IMR-90 (cell line): ENCODE data around the gene ARHGEF38. TPM values are rescaled to one million over a fixed set of nuclear protein-coding genes. Genes with fewer than 3 reads are reported as not detected.

Experiments used
- ATAC-seq: fragments of 200-7000 bp; cut with Tn5 transposase; 2 replicates; pipeline ENCODE4 v1.9.1; 2020; ENCODE audit warnings: low read depth, mild to moderate bottlenecking, moderate library complexity
- BruUV-seq: library from RNA; stranded (reverse); fragments of 400-500 nt; replicated peaks from 2 replicates; lab custom pipeline; 2021; lab: Mats Ljungman, UMichigan
- CTCF ChIA-PET: fragments of 300-600 bp; formaldehyde crosslinking; extraction: SDS; loops from one replicate; lab custom pipeline; 2021; ENCODE audit warnings: antibody characterized with exemption; lab: Yijun Ruan, JAX
- POLR2A ChIA-PET: fragments of 300-600 bp; sonication (Branson Sonifier 250); formaldehyde crosslinking; loops from one replicate; lab custom pipeline; 2022; ENCODE audit warnings: antibody characterized with exemption; ENCODE audit not compliant: unreplicated experiment; lab: Charles Lee
- DNase-seq: peaks from one replicate; pipeline ENCODE4 v3.0.0; 2013
- H2AFZ ChIP-seq: replicated peaks from 2 replicates; pipeline ENCODE3; 2013; ENCODE audit warnings: low read length, mild to moderate bottlenecking; ENCODE audit not compliant: poor library complexity
- H2AK5ac ChIP-seq: 2 replicates; pipeline ENCODE4 v1.6.1; 2013; ENCODE audit warnings: low read depth, low read length, inconsistent platforms
- H2AK9ac ChIP-seq: replicated peaks from 2 replicates; pipeline ENCODE3; 2013; ENCODE audit warnings: mild to moderate bottlenecking, low read depth, low read length, moderate library complexity; ENCODE audit not compliant: poor library complexity
- H2BK120ac ChIP-seq: 2 replicates; pipeline ENCODE4 v1.6.1; 2013; ENCODE audit warnings: low read depth, low read length, inconsistent platforms
- H2BK15ac ChIP-seq: 3 replicates; pipeline ENCODE4 v1.6.1; 2013; ENCODE audit warnings: low read depth, low read length, inconsistent platforms
- H2BK20ac ChIP-seq: 2 replicates; pipeline ENCODE4 v1.6.1; 2013; ENCODE audit warnings: low read depth, mild to moderate bottlenecking, inconsistent platforms, low read length, moderate library complexity
- H2BK5ac ChIP-seq: 2 replicates; pipeline ENCODE4 v1.6.1; 2013; ENCODE audit warnings: mild to moderate bottlenecking, low read depth, low read length, inconsistent platforms; ENCODE audit not compliant: poor library complexity, severe bottlenecking
- H3K14ac ChIP-seq: replicated peaks from 2 replicates; pipeline ENCODE4 v1.6.1; 2013; ENCODE audit warnings: low read depth, low read length, inconsistent platforms
- H3K18ac ChIP-seq: 2 replicates; pipeline ENCODE4 v1.6.1; 2013; ENCODE audit warnings: low read depth, low read length, control low read depth
- H3K23ac ChIP-seq: 2 replicates; pipeline ENCODE4 v1.6.1; 2013; ENCODE audit warnings: low read depth, low read length, inconsistent platforms
- H3K27ac ChIP-seq: 2 replicates; pipeline ENCODE4 v1.5.1; 2013; ENCODE audit warnings: mild to moderate bottlenecking, control low read depth, low read length; ENCODE audit not compliant: insufficient read depth
- H3K27me3 ChIP-seq: 2 replicates; pipeline ENCODE4 v1.6.1; 2013; ENCODE audit warnings: low read length; ENCODE audit not compliant: control insufficient read depth, insufficient read depth
- H3K36me3 ChIP-seq: 2 replicates; pipeline ENCODE4 v1.6.1; 2013; ENCODE audit warnings: low read length, mixed read lengths; ENCODE audit not compliant: control insufficient read depth, insufficient read depth
- H3K4ac ChIP-seq: 2 replicates; pipeline ENCODE4 v1.6.1; 2013; ENCODE audit warnings: low read depth, low read length, inconsistent platforms
- H3K4me1 ChIP-seq: 2 replicates; pipeline ENCODE4 v1.6.1; 2013; ENCODE audit warnings: low read length, mixed read lengths; ENCODE audit not compliant: control insufficient read depth, insufficient read depth
- H3K4me2 ChIP-seq: 2 replicates; pipeline ENCODE4 v1.6.1; 2013; ENCODE audit warnings: low read depth, mild to moderate bottlenecking, control low read depth, low read length, moderate library complexity
- H3K4me3 ChIP-seq: 2 replicates; pipeline ENCODE4 v1.5.1; 2013; ENCODE audit warnings: low read depth, mild to moderate bottlenecking, control low read depth, low read length, moderate library complexity; ENCODE audit not compliant: insufficient read depth
- H3K56ac ChIP-seq: 2 replicates; pipeline ENCODE4 v1.6.1; 2013; ENCODE audit warnings: low read length, inconsistent platforms; ENCODE audit not compliant: insufficient read depth; ENCODE audit errors: extremely low read depth
- H3K79me1 ChIP-seq, 2 experiments: 2 replicates each; pipeline ENCODE4 v1.6.1; 2013; ENCODE audit warnings: low read length in 2 of 2, inconsistent platforms in 1 of 2, low read depth in 1 of 2
- H3K9ac ChIP-seq: 2 replicates; pipeline ENCODE4 v1.6.1; 2013; ENCODE audit warnings: low read depth, low read length, control low read depth
- H3K9me1 ChIP-seq: 2 replicates; pipeline ENCODE4 v1.6.1; 2013; ENCODE audit warnings: low read length, inconsistent platforms; ENCODE audit not compliant: insufficient read depth
- H3K9me3 ChIP-seq: 2 replicates; pipeline ENCODE4 v1.6.1; 2013; ENCODE audit warnings: low read length; ENCODE audit not compliant: control insufficient read depth, insufficient read depth
- H4K20me1 ChIP-seq: 2 replicates; pipeline ENCODE4 v1.6.1; 2013; ENCODE audit warnings: low read length, inconsistent platforms; ENCODE audit not compliant: insufficient read depth
- H4K5ac ChIP-seq: 2 replicates; pipeline ENCODE4 v1.6.1; 2013; ENCODE audit warnings: mild to moderate bottlenecking, low read depth, low read length, control low read depth
- H4K8ac ChIP-seq, 2 experiments: 2 replicates each; pipeline ENCODE4 v1.6.1; 2013; ENCODE audit warnings: low read depth in 2 of 2, low read length in 2 of 2, control low read depth in 1 of 2, inconsistent platforms in 1 of 2
- H4K91ac ChIP-seq: 2 replicates; pipeline ENCODE4 v1.6.1; 2013; ENCODE audit warnings: low read depth, low read length, inconsistent platforms; ENCODE audit not compliant: insufficient read depth
- BHLHE40 ChIP-seq: fragments of 150-350 bp; IDR thresholded peaks from 2 replicates; pipeline ENCODE4 v1.6.1; 2016; ENCODE audit warnings: mild to moderate bottlenecking, low read depth, low read length
- FOS ChIP-seq: fragments of 150-350 bp; IDR thresholded peaks from 2 replicates; pipeline ENCODE4 v1.6.1; 2016; ENCODE audit warnings: low read depth, low read length
- MAFK ChIP-seq: IDR thresholded peaks from 2 replicates; pipeline ENCODE4 v1.6.1; 2012; ENCODE audit warnings: low read depth, low read length, improper control_type of control experiment
- MAZ ChIP-seq: IDR thresholded peaks from 2 replicates; pipeline ENCODE4 v1.6.1; 2012; ENCODE audit warnings: low read depth, mild to moderate bottlenecking, low read length, improper control_type of control experiment, moderate library complexity, borderline replicate concordance
- MXI1 ChIP-seq: IDR thresholded peaks from 2 replicates; pipeline ENCODE4 v1.6.1; 2012; ENCODE audit warnings: low read depth, mild to moderate bottlenecking, low read length, moderate library complexity, borderline replicate concordance
- RAD21 ChIP-seq: IDR thresholded peaks from 2 replicates; pipeline ENCODE4 v1.6.1; 2012; ENCODE audit warnings: low read length, improper control_type of control experiment
- RCOR1 ChIP-seq: IDR thresholded peaks from 2 replicates; pipeline ENCODE4 v1.6.1; 2012; ENCODE audit warnings: mild to moderate bottlenecking, low read length, improper control_type of control experiment; ENCODE audit not compliant: insufficient replicate concordance
- RFX5 ChIP-seq: IDR thresholded peaks from 2 replicates; pipeline ENCODE4 v1.8.0; 2012; ENCODE audit warnings: low read depth, mild to moderate bottlenecking, low read length, moderate library complexity
- SMC3 ChIP-seq: fragments of 150-350 bp; IDR thresholded peaks from 2 replicates; pipeline ENCODE4 v1.6.1; 2016; ENCODE audit warnings: low read depth, mild to moderate bottlenecking, antibody characterized with exemption, low read length, moderate library complexity
- WGBS, 2 experiments: methylation state at CpG; one replicate each; pipeline versions ENCODE4 v1.1.5 to v1.1.7; 2013; ENCODE audit warnings: missing lambda C conversion rate in 2 of 2; ENCODE audit not compliant: insufficient read length in 1 of 2; ENCODE audit errors: extremely low coverage in 2 of 2; 5-methylcytosine and 5-hydroxymethylcytosine counted together
- dilution Hi-C: fragments of 300-500 bp; cut with HindIII; formaldehyde crosslinking; loops from one replicate; pipeline ENCODE4 v1.14.3; 2018; ENCODE audit warnings: low sequenced_read_pairs; ENCODE audit not compliant: unreplicated experiment
- in situ Hi-C: fragments of 300-500 bp; cut with MboI; formaldehyde crosslinking; loops from 3 replicates; pipeline ENCODE4 v1.14.3; 2019; ENCODE audit warnings: low sequenced_read_pairs, inconsistent platforms, mixed read lengths
- intact Hi-C: fragments of 100-400 bp; cut with micrococcal nuclease; formaldehyde crosslinking; loops from 2 replicates; pipeline ENCODE4 v1.10.0; 2022
- polyA plus RNA-seq, 3 experiments: library from polyadenylated mRNA; depleted of rRNA; stranded (reverse); fragments of >200 nt; gene quantifications; 2 replicates each; pipeline ENCODE4 v1.2.3, GENCODE V29; 2012; ENCODE audit warnings: low replicate concordance in 1 of 3
- total RNA-seq: library from RNA; depleted of rRNA; stranded (reverse); fragments of >200 nt; gene quantifications from 2 replicates; pipeline ENCODE4 v1.2.3, GENCODE V29; 2012
- TF ChIP-seq, protein P1 (sequence below): fragments of 150-350 bp; IDR thresholded peaks from 2 replicates; pipeline ENCODE4 v1.6.1; 2016; ENCODE audit warnings: low read depth, mild to moderate bottlenecking, low read length, moderate library complexity, borderline replicate concordance
- TF ChIP-seq, protein P2 (sequence below): conservative IDR thresholded peaks from 2 replicates; pipeline ENCODE4 v1.5.1; 2012; ENCODE audit warnings: mild to moderate bottlenecking, low read depth, low read length, improper control_type of control experiment

The ARHGEF38 gene
- total and polyA plus RNA-seq, 2 of the 4 experiments (the other 2 are of a cell fraction) = not detected

DNA sequence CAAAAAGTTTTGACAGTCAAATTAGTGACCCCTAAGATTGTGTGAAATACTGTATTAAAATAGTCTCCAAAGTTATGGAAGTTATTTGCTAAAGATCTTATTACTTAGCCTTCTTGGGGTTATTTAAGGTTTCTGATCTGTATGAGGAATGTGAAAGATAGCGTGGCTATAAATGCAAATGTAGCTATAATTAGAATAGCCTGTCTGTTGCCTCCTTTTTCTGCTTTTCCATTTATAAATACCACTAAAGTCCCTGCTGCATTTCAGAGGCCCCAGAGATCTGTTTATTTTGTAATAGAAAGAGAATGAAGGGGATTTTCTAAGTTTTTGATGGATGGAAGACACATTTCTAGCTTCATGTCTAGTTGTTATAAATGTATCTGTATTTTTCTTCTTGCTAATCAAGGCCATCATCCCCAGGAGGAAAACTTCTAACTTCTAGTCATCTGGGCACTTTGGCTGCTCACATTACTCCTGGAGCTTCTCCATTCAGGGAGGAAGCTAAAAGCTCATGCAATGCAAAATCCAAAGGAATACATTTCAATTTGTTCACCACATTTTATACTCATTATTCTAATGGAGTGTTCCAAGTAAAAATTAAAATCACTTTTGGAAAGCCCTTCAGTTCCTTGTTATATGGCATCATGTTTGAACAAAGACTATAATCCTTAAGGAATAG, 82.1 kb downstream of the ARHGEF38 start:
- H3K4ac ChIP-seq = no peak overlapping the region
- no peak overlapping the region for H2AK9ac ChIP-seq
- no peak overlapping the region for H3K27ac ChIP-seq
- H2BK20ac ChIP-seq = no peak overlapping the region
- H2AK5ac ChIP-seq = no peak overlapping the region
- dilution Hi-C loops (no loop called here), in situ Hi-C loops (no loop called here), intact Hi-C loops (no loop called here)
- CTCF ChIA-PET = no interaction called here
- no peak overlapping the region for H2AFZ ChIP-seq
- no peak overlapping the region for H3K18ac ChIP-seq
- no peak overlapping the region for H3K4me2 ChIP-seq
- BruUV-seq = no TSS peak
- POLR2A ChIA-PET = no interaction called here
- no peak overlapping the region for H3K4me3 ChIP-seq
- H3K9ac ChIP-seq = no peak overlapping the region
- TF ChIP-seq MAFK (no peak), BHLHE40 (no peak), MXI1 (no peak), MAZ (no peak), RFX5 (no peak), FOS (no peak), RAD21 (no peak), SMC3 (no peak), RCOR1 (no peak)
- TF ChIP-seq, protein P1, sequence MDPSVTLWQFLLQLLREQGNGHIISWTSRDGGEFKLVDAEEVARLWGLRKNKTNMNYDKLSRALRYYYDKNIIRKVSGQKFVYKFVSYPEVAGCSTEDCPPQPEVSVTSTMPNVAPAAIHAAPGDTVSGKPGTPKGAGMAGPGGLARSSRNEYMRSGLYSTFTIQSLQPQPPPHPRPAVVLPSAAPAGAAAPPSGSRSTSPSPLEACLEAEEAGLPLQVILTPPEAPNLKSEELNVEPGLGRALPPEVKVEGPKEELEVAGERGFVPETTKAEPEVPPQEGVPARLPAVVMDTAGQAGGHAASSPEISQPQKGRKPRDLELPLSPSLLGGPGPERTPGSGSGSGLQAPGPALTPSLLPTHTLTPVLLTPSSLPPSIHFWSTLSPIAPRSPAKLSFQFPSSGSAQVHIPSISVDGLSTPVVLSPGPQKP = no peak
- TF ChIP-seq, protein P2, sequence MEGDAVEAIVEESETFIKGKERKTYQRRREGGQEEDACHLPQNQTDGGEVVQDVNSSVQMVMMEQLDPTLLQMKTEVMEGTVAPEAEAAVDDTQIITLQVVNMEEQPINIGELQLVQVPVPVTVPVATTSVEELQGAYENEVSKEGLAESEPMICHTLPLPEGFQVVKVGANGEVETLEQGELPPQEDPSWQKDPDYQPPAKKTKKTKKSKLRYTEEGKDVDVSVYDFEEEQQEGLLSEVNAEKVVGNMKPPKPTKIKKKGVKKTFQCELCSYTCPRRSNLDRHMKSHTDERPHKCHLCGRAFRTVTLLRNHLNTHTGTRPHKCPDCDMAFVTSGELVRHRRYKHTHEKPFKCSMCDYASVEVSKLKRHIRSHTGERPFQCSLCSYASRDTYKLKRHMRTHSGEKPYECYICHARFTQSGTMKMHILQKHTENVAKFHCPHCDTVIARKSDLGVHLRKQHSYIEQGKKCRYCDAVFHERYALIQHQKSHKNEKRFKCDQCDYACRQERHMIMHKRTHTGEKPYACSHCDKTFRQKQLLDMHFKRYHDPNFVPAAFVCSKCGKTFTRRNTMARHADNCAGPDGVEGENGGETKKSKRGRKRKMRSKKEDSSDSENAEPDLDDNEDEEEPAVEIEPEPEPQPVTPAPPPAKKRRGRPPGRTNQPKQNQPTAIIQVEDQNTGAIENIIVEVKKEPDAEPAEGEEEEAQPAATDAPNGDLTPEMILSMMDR = no peak
- H3K36me3 ChIP-seq = no peaks in the 10 kb centered on the region
- no peak overlapping the region for H4K91ac ChIP-seq
- H4K8ac ChIP-seq = no peak overlapping the region
- DNase-seq (no peak), ATAC-seq (no peak)
- no peaks in the 10 kb centered on the region for H3K9me1 ChIP-seq
- H2BK5ac ChIP-seq = no peak overlapping the region
- H3K9me3 ChIP-seq = no peaks in the 10 kb centered on the region
- H3K79me1 ChIP-seq = no peaks in the 10 kb centered on the region
- H3K56ac ChIP-seq = no peak overlapping the region
- no peak overlapping the region for H3K23ac ChIP-seq
- WGBS, 2 experiments = no CpG with 5 or more reads among the region's 1 CpG
- H2BK15ac ChIP-seq = no peak overlapping the region
- H3K27me3 ChIP-seq = no peaks in the 10 kb centered on the region
- no peak overlapping the region for H4K5ac ChIP-seq
- H2BK120ac ChIP-seq = no peak overlapping the region
- no peak overlapping the region for H3K14ac ChIP-seq
- H3K4me1 ChIP-seq = no peaks in the 10 kb centered on the region
- H4K20me1 ChIP-seq = no peaks in the 10 kb centered on the region
